Trophoblast cell (in vitro differentiated cells and primary cell): ENCODE measurements around the gene SART1.

ENCODE experiments used
- DNase-seq, 2 donors: peaks; one replicate each; pipeline ENCODE4 v3.0.0-alpha.2; 2016
- H2AFZ ChIP-seq: 2 replicates; pipeline ENCODE4 v1.6.1; 2013; ENCODE audit warnings: low read length, moderate library complexity, mild to moderate bottlenecking; ENCODE audit not compliant: insufficient read depth, poor library complexity
- H2AK5ac ChIP-seq: 2 replicates; pipeline ENCODE4 v1.6.1; 2013; ENCODE audit warnings: mild to moderate bottlenecking, low read length
- H2BK120ac ChIP-seq: 2 replicates; pipeline ENCODE4 v1.6.1; 2013; ENCODE audit warnings: low read length, mild to moderate bottlenecking, moderate library complexity; ENCODE audit not compliant: insufficient read depth, poor library complexity
- H2BK12ac ChIP-seq: 2 replicates; pipeline ENCODE4 v1.6.1; 2013; ENCODE audit warnings: mild to moderate bottlenecking, low read length, moderate library complexity
- H2BK5ac ChIP-seq: 2 replicates; pipeline ENCODE4 v1.6.1; 2013; ENCODE audit warnings: low read length, low read depth, moderate library complexity, mild to moderate bottlenecking; ENCODE audit not compliant: poor library complexity
- H3K14ac ChIP-seq: 2 replicates; pipeline ENCODE4 v1.6.1; 2013; ENCODE audit warnings: mild to moderate bottlenecking, low read length
- H3K18ac ChIP-seq: 2 replicates; pipeline ENCODE4 v1.6.1; 2013; ENCODE audit warnings: mild to moderate bottlenecking, low read length
- H3K23ac ChIP-seq: 2 replicates; pipeline ENCODE4 v1.6.1; 2013; ENCODE audit warnings: low read length
- H3K27ac ChIP-seq: 2 replicates; pipeline ENCODE4 v1.5.1; 2013; ENCODE audit warnings: low read depth, mild to moderate bottlenecking, inconsistent platforms, low read length, moderate library complexity
- H3K27me3 ChIP-seq: 2 replicates; pipeline ENCODE4 v1.6.1; 2013; ENCODE audit warnings: inconsistent platforms, mild to moderate bottlenecking, low read length, moderate library complexity; ENCODE audit not compliant: insufficient read depth
- H3K36me3 ChIP-seq, 2 experiments: 1 replicate in 1 of 2; 2 replicates in 1 of 2; pipeline ENCODE4 v1.6.1; 2013; ENCODE audit warnings: low read length in 2 of 2, mild to moderate bottlenecking in 2 of 2, moderate library complexity in 1 of 2; ENCODE audit not compliant: insufficient read depth in 2 of 2, control insufficient read depth in 1 of 2
- H3K4ac ChIP-seq: 2 replicates; pipeline ENCODE4 v1.6.1; 2013; ENCODE audit warnings: low read depth, mild to moderate bottlenecking, low read length, moderate library complexity
- H3K4me1 ChIP-seq, 2 experiments: 1 replicate in 1 of 2; 2 replicates in 1 of 2; pipeline ENCODE4 v1.6.1; 2013; ENCODE audit warnings: low read length in 2 of 2, mild to moderate bottlenecking in 2 of 2, moderate library complexity in 1 of 2; ENCODE audit not compliant: insufficient read depth in 2 of 2, control insufficient read depth in 1 of 2
- H3K4me2 ChIP-seq: 2 replicates; pipeline ENCODE4 v1.6.1; 2013; ENCODE audit warnings: inconsistent platforms, mild to moderate bottlenecking, low read length, moderate library complexity
- H3K4me3 ChIP-seq: 2 replicates; pipeline ENCODE4 v1.5.1; 2013; ENCODE audit warnings: mild to moderate bottlenecking, low read depth, low read length, inconsistent platforms
- H3K79me1 ChIP-seq: one replicate; pipeline ENCODE4 v1.6.1; 2013; ENCODE audit warnings: low read length
- H3K79me2 ChIP-seq: 2 replicates; pipeline ENCODE4 v1.6.1; 2013; ENCODE audit warnings: low read length, mild to moderate bottlenecking; ENCODE audit not compliant: control insufficient read depth, insufficient read depth, poor library complexity
- H3K9ac ChIP-seq: 2 replicates; pipeline ENCODE4 v1.6.1; 2013; ENCODE audit warnings: mild to moderate bottlenecking, low read length
- H3K9me3 ChIP-seq: 2 replicates; pipeline ENCODE4 v1.6.1; 2013; ENCODE audit warnings: low read depth, mild to moderate bottlenecking, control low read depth, inconsistent platforms, low read length; ENCODE audit not compliant: insufficient read depth
- H4K12ac ChIP-seq: 2 replicates; pipeline ENCODE4 v1.6.1; 2013; ENCODE audit warnings: low read depth, mild to moderate bottlenecking, low read length, moderate library complexity
- H4K8ac ChIP-seq: 2 replicates; pipeline ENCODE4 v1.6.1; 2013; ENCODE audit warnings: low read depth, mild to moderate bottlenecking, low read length, moderate library complexity
- H4K91ac ChIP-seq: one replicate; pipeline ENCODE4 v1.6.1; 2013; ENCODE audit warnings: low read depth, mild to moderate bottlenecking, low read length, moderate library complexity
- WGBS: extraction: QIAGEN DNeasy Blood & Tissue Kit; methylation state at CpG from one replicate; pipeline ENCODE4 v1.1.7; 2013; ENCODE audit warnings: missing lambda C conversion rate; ENCODE audit not compliant: insufficient read length, insufficient coverage; ENCODE audit errors: extremely low coverage; 5-methylcytosine and 5-hydroxymethylcytosine counted together

Gene SART1

GRCh38 chr11:65977621-65978390 lies 16.3 kb downstream of the SART1 start:
- WGBS, result no CpG with 5 or more reads among the region's 29 CpGs
- H4K8ac ChIP-seq, result no peak overlapping the region
- no peak overlapping the region for H2BK12ac ChIP-seq
- H3K23ac ChIP-seq, result no peak overlapping the region
- no peak for DNase-seq
- H3K18ac ChIP-seq, result no peak overlapping the region
- no peaks in the 10 kb centered on the region for H3K79me2 ChIP-seq
- no peak overlapping the region for H2AK5ac ChIP-seq
- H3K9ac ChIP-seq, result no peak overlapping the region
- no peak overlapping the region for H3K4ac ChIP-seq
- H2BK120ac ChIP-seq, result no peak overlapping the region
- H2BK5ac ChIP-seq, result no peak overlapping the region
- no peak overlapping the region for H3K14ac ChIP-seq
- H2AFZ ChIP-seq, result no peak overlapping the region
- H3K36me3 ChIP-seq, result peaks cover 52% of the 10 kb centered on the region in 2 experiments
- no peak overlapping the region for H3K4me2 ChIP-seq
- no peak overlapping the region for H3K4me3 ChIP-seq
- no peaks in the 10 kb centered on the region for H3K27me3 ChIP-seq
- no peak overlapping the region for H3K27ac ChIP-seq
- no peak overlapping the region for H4K91ac ChIP-seq
- H3K79me1 ChIP-seq, result no peaks in the 10 kb centered on the region
- no peaks in the 10 kb centered on the region for H3K9me3 ChIP-seq
- no peak overlapping the region for H4K12ac ChIP-seq
- H3K4me1 ChIP-seq, result no peaks in the 10 kb centered on the region

GRCh38 chr11:65978391-65979238 lies 17.1 kb downstream of the SART1 start:
- H2BK12ac ChIP-seq, result no peak overlapping the region
- no peaks in the 10 kb centered on the region for H3K79me1 ChIP-seq
- no peaks in the 10 kb centered on the region for H3K79me2 ChIP-seq
- no peak overlapping the region for H4K91ac ChIP-seq
- H2AK5ac ChIP-seq, result no peak overlapping the region
- no peak overlapping the region for H2BK120ac ChIP-seq
- no peak overlapping the region for H3K4ac ChIP-seq
- H3K23ac ChIP-seq, result no peak overlapping the region
- H3K27me3 ChIP-seq, result no peaks in the 10 kb centered on the region
- no peak overlapping the region for H4K8ac ChIP-seq
- H2BK5ac ChIP-seq, result no peak overlapping the region
- H3K18ac ChIP-seq, result no peak overlapping the region
- no peaks in the 10 kb centered on the region for H3K4me1 ChIP-seq
- peaks cover 48% of the 10 kb centered on the region in 2 experiments for H3K36me3 ChIP-seq
- H3K4me2 ChIP-seq, result no peak overlapping the region
- H3K9ac ChIP-seq, result no peak overlapping the region
- no peak overlapping the region for H3K4me3 ChIP-seq
- no peak overlapping the region for H4K12ac ChIP-seq
- H3K27ac ChIP-seq, result no peak overlapping the region
- WGBS, result no CpG with 5 or more reads among the region's 34 CpGs
- H3K9me3 ChIP-seq, result no peaks in the 10 kb centered on the region
- DNase-seq, result no peak
- H2AFZ ChIP-seq, result no peak overlapping the region
- no peak overlapping the region for H3K14ac ChIP-seq

- no peak overlapping the region for H3K4me3 ChIP-seq
- WGBS, result no CpG with 5 or more reads among the region's 10 CpGs
Observed at GRCh38 chr11:65979261-65979759, 17.8 kb downstream of the SART1 start.

GRCh38 chr11:65981101-65981740 lies 19.7 kb downstream of the SART1 start:
- Histone ChIP-seq H3K4me3 (no peak overlapping the region), H4K91ac (no peak overlapping the region)
- no CpG with 5 or more reads among the region's 12 CpGs for WGBS

More at GRCh38 chr11:65979261-65979759, 17.8 kb downstream of the SART1 start:
- H3K14ac ChIP-seq, result no peak overlapping the region
- no peak overlapping the region for H3K18ac ChIP-seq
- H3K79me1 ChIP-seq, result no peaks in the 10 kb centered on the region
- no peak overlapping the region for H3K4ac ChIP-seq
- no peak overlapping the region for H4K12ac ChIP-seq
- H3K4me2 ChIP-seq, result no peak overlapping the region
- H2BK12ac ChIP-seq, result no peak overlapping the region
- no peak overlapping the region for H3K23ac ChIP-seq
- H2BK120ac ChIP-seq, result no peak overlapping the region
- no peaks in the 10 kb centered on the region for H3K9me3 ChIP-seq
- H3K27ac ChIP-seq, result no peak overlapping the region
- H2AFZ ChIP-seq, result no peak overlapping the region
- no peaks in the 10 kb centered on the region for H3K4me1 ChIP-seq
- no peak for DNase-seq
- no peak overlapping the region for H2BK5ac ChIP-seq
- peaks cover 44 to 47% of the 10 kb centered on the region in 2 experiments for H3K36me3 ChIP-seq
- no peak overlapping the region for H4K8ac ChIP-seq
- no peaks in the 10 kb centered on the region for H3K79me2 ChIP-seq
- no peak overlapping the region for H2AK5ac ChIP-seq
- H4K91ac ChIP-seq, result no peak overlapping the region
- no peaks in the 10 kb centered on the region for H3K27me3 ChIP-seq
- no peak overlapping the region for H3K9ac ChIP-seq

More at GRCh38 chr11:65981101-65981740, 19.7 kb downstream of the SART1 start:
- Histone ChIP-seq H3K27ac (no peak overlapping the region), H3K18ac (no peak overlapping the region), H3K4ac (no peak overlapping the region), H4K8ac (no peak overlapping the region), H2BK120ac (no peak overlapping the region), H3K23ac (no peak overlapping the region), H3K9me3 (no peaks in the 10 kb centered on the region), H2BK5ac (no peak overlapping the region), H3K27me3 (no peaks in the 10 kb centered on the region), H4K12ac (no peak overlapping the region), H3K9ac (no peak overlapping the region), H2AFZ (no peak overlapping the region), H3K4me1 (no peaks in the 10 kb centered on the region), H3K79me2 (no peaks in the 10 kb centered on the region), H3K4me2 (no peak overlapping the region), H2AK5ac (no peak overlapping the region), H3K14ac (no peak overlapping the region), H3K36me3 (peaks cover 36 to 40% of the 10 kb centered on the region in 2 experiments), H3K79me1 (no peaks in the 10 kb centered on the region), H2BK12ac (no peak overlapping the region)
- no peak for DNase-seq
